HCT116 (cell line): Measurements from ENCODE around the gene FAM20C. TPM values are rescaled to one million over a fixed set of nuclear protein-coding genes. Genes with fewer than 3 reads are reported as not detected.

Source experiments
- ATAC-seq: fragments of 200-7000 bp; cut with Tn5 transposase; 2 replicates; pipeline ENCODE4 v1.9.1; 2020; ENCODE audit warnings: mild to moderate bottlenecking, moderate library complexity
- BruUV-seq: library from RNA; stranded (reverse); fragments of 400-500 nt; replicated peaks from 2 replicates; lab custom pipeline; 2021; lab: Mats Ljungman, UMichigan
- CTCF ChIA-PET: fragments of 300-600 bp; sonication (Branson Sonifier 250); formaldehyde crosslinking; loops from one replicate; lab custom pipeline; 2021; ENCODE audit warnings: antibody characterized with exemption; lab: Charles Lee
- POLR2A ChIA-PET: fragments of 300-600, 350-600 bp; sonication (Branson Sonifier 250); formaldehyde crosslinking; loops from one replicate; lab custom pipeline; 2021; ENCODE audit warnings: antibody characterized with exemption; lab: Charles Lee
- RAD21 ChIA-PET, 2 experiments: fragments of 300-600 bp; sonication (Branson Sonifier 250); formaldehyde crosslinking; loops; one replicate each; lab custom pipeline; 2023; ENCODE audit warnings: low total read pairs in 2 of 2; ENCODE audit not compliant: uncharacterized antibody in 2 of 2, unreplicated experiment in 2 of 2, low non-redundant PET in 1 of 2; lab: Charles Lee
- DNase-seq: peaks from one replicate; pipeline ENCODE4 v3.0.0-alpha.2; 2010; ENCODE audit warnings: low read depth, low spot score
- H2AFZ ChIP-seq: fragments of 200-600 bp; shearing (Covaris generic), sonication (generic); 2 replicates; pipeline ENCODE4 v1.6.1; 2017; ENCODE audit warnings: low read depth, mixed run types, mixed read lengths, antibody characterized with exemption, low read length; ENCODE audit not compliant: poor library complexity, severe bottlenecking
- H3K27ac ChIP-seq: 2 replicates; pipeline ENCODE4 v1.5.1; 2012; ENCODE audit warnings: low read depth, low read length
- H3K27me3 ChIP-seq: fragments of 200-600 bp; sonication (generic); 2 replicates; pipeline ENCODE4 v1.6.1; 2016; ENCODE audit warnings: mixed run types, low read length, mixed read lengths; ENCODE audit not compliant: insufficient read depth
- H3K36me3 ChIP-seq, 2 experiments: fragments of 200-500 bp in 1 of 2; fragments of 200-600 bp in 1 of 2; sonication (Bioruptor generic) in 1 of 2; sonication (generic) in 1 of 2; 2 replicates each; pipeline versions ENCODE4 v1.5.1 to v1.6.1; 2014 to 2016; ENCODE audit warnings: low read length in 2 of 2, inconsistent platforms in 1 of 2, mixed read lengths in 1 of 2, mixed run types in 1 of 2; ENCODE audit not compliant: insufficient read depth in 2 of 2, control insufficient read depth in 1 of 2
- H3K4me1 ChIP-seq, 2 experiments: fragments of 200-600 bp in 1 of 2; sonication (generic) in 1 of 2; 2 replicates each; pipeline versions ENCODE4 v1.5.1 to v1.6.1; 2012 to 2017; ENCODE audit warnings: low read length in 2 of 2, inconsistent platforms in 1 of 2, mild to moderate bottlenecking in 1 of 2, mixed read lengths in 1 of 2, mixed run types in 1 of 2, moderate library complexity in 1 of 2; ENCODE audit not compliant: insufficient read depth in 2 of 2, control insufficient read depth in 1 of 2
- H3K4me2 ChIP-seq: fragments of 200-600 bp; sonication (generic); 2 replicates; pipeline ENCODE4 v1.6.1; 2017; ENCODE audit warnings: mixed run types, low read length, mixed read lengths
- H3K4me3 ChIP-seq, 2 experiments: fragments of 200-600 bp in 1 of 2; sonication (generic) in 1 of 2; replicated peaks in 1 of 2; 2 replicates each; pipeline ENCODE4 v1.5.1; 2011 to 2016; ENCODE audit warnings: low read length in 2 of 2, control low read depth in 1 of 2, low read depth in 1 of 2, mild to moderate bottlenecking in 1 of 2, mixed read lengths in 1 of 2, mixed run types in 1 of 2
- H3K79me2 ChIP-seq: fragments of 200-600 bp; sonication (generic); 2 replicates; pipeline ENCODE4 v1.6.1; 2017; ENCODE audit warnings: mild to moderate bottlenecking, mixed run types, low read length, moderate library complexity, mixed read lengths; ENCODE audit not compliant: insufficient read depth
- H3K9ac ChIP-seq: fragments of 200-600 bp; sonication (generic); 2 replicates; pipeline ENCODE4 v1.6.1; 2016; ENCODE audit warnings: low read length, mixed read lengths
- H3K9me2 ChIP-seq: fragments of 200-600 bp; sonication (generic), shearing (Covaris generic); 2 replicates; pipeline ENCODE4 v1.6.1; 2017; ENCODE audit warnings: mixed run types, mild to moderate bottlenecking, moderate library complexity; ENCODE audit not compliant: insufficient read depth
- H3K9me3 ChIP-seq, 2 experiments: fragments of 200-500 bp in 1 of 2; fragments of 200-600 bp in 1 of 2; sonication (Bioruptor generic) in 1 of 2; sonication (generic) in 1 of 2; 2 replicates each; pipeline ENCODE4 v1.6.1; 2014 to 2017; ENCODE audit warnings: low read length in 2 of 2, mixed read lengths in 2 of 2, inconsistent platforms in 1 of 2, low read depth in 1 of 2, mild to moderate bottlenecking in 1 of 2, mixed run types in 1 of 2, moderate library complexity in 1 of 2; ENCODE audit not compliant: control insufficient read depth in 1 of 2, insufficient read depth in 1 of 2
- H4K20me1 ChIP-seq: fragments of 200-600 bp; sonication (generic), shearing (Covaris generic); 2 replicates; pipeline ENCODE4 v1.6.1; 2017; ENCODE audit warnings: mixed run types, mild to moderate bottlenecking, moderate library complexity; ENCODE audit not compliant: insufficient read depth
- EGR1 ChIP-seq: IDR thresholded peaks from 2 replicates; pipeline ENCODE4 v1.6.1; 2012; ENCODE audit warnings: low read depth
- ELF1 ChIP-seq: IDR thresholded peaks from 2 replicates; pipeline ENCODE4 v1.6.1; 2012; ENCODE audit warnings: low read depth, borderline replicate concordance
- EZH2 ChIP-seq: fragments of 200-600 bp; sonication (generic); IDR thresholded peaks from 2 replicates; pipeline ENCODE4 v1.6.1; 2017; ENCODE audit warnings: antibody characterized with exemption, mixed run types
- EZH2phosphoT487 ChIP-seq: fragments of 200-600 bp; IDR thresholded peaks from 2 replicates; pipeline ENCODE4 v1.6.1; 2018; ENCODE audit warnings: antibody characterized with exemption, borderline replicate concordance
- FOSL1 ChIP-seq: IDR thresholded peaks from 2 replicates; pipeline ENCODE4 v1.6.1; 2012; ENCODE audit warnings: low read depth
- RAD21 ChIP-seq: IDR thresholded peaks from 2 replicates; pipeline ENCODE4 v1.6.1; 2012; ENCODE audit warnings: low read depth, mild to moderate bottlenecking
- SIN3A ChIP-seq: IDR thresholded peaks from 2 replicates; pipeline ENCODE4 v1.6.1; 2012; ENCODE audit warnings: low read depth
- ZFX ChIP-seq: fragments of 450-650 bp; IDR thresholded peaks from 2 replicates; pipeline ENCODE4 v1.6.1; 2017
- ZNF274 ChIP-seq: fragments of 200-500 bp; sonication (Bioruptor generic); IDR thresholded peaks from 2 replicates; pipeline ENCODE4 v1.6.1; 2014; ENCODE audit warnings: mild to moderate bottlenecking, low read depth, low read length, inconsistent platforms
- intact Hi-C: fragments of 100-400 bp; cut with micrococcal nuclease; formaldehyde crosslinking; loops from 2 replicates; pipeline ENCODE4 v1.10.0; 2022
- total RNA-seq: library from RNA; stranded (reverse); gene quantifications from one replicate; pipeline ENCODE4 v1.2.1, GENCODE V29; 2021; ENCODE audit not compliant: unreplicated experiment
- TF ChIP-seq, protein P1 (sequence below): IDR thresholded peaks from 2 replicates; pipeline ENCODE4 v1.6.1; 2011; ENCODE audit warnings: mild to moderate bottlenecking, low read length, moderate library complexity; ENCODE audit not compliant: insufficient replicate concordance; ENCODE audit errors: extremely low read depth
- TF ChIP-seq, protein P2 (sequence below): IDR thresholded peaks from 2 replicates; pipeline ENCODE4 v1.6.1; 2012
- TF ChIP-seq, protein P3 (sequence below), 3 experiments: fragments of 200-600 bp in 1 of 3; sonication (generic) in 1 of 3; IDR thresholded peaks in 2 of 3; conservative IDR thresholded peaks in 1 of 3; 2 replicates each; pipeline ENCODE4 v1.5.1; 2012 to 2017; ENCODE audit warnings: low read depth in 2 of 3, low read length in 2 of 3, antibody characterized with exemption in 1 of 3, borderline replicate concordance in 1 of 3, control low read depth in 1 of 3, mild to moderate bottlenecking in 1 of 3, mixed read lengths in 1 of 3, mixed run types in 1 of 3, moderate library complexity in 1 of 3; ENCODE audit not compliant: insufficient read depth in 1 of 3

Gene FAM20C
- total RNA-seq, 1 experiment from 2014 or later: 27.1 TPM

DNA sequence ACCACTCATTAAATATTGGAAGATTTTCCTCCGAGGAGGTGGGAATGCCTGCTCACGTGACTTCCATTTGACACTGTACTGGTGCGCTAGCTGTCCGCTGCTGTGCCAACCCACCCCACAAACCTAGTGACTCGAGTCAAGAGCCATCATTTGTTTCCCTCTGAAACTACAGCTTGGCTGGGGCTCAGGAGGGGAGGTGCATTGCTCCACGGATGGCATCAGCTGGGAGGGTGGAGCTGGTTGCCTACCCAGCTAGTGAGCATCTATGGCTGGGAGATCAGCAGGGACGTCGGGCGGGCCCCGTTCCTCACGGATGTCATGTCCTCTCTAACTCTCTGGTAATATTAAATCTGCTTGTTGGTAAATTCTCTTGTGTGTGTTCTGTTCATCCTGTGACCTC lies 88.1 kb downstream of the FAM20C start:
- no peaks in the 10 kb centered on the region for H3K27me3 ChIP-seq
- peaks cover 7% of the 10 kb centered on the region in 2 experiments; a peak in 2 of 4 replicates for H3K9me3 ChIP-seq
- H3K27ac ChIP-seq: no peak overlapping the region
- no peak overlapping the region for H3K4me3 ChIP-seq
- no peaks in the 10 kb centered on the region for H3K4me1 ChIP-seq
- no peak for DNase-seq
- no peaks in the 10 kb centered on the region for H3K79me2 ChIP-seq
- intact Hi-C loops: no loop called here
- H4K20me1 ChIP-seq: no peaks in the 10 kb centered on the region
- ChIA-PET RAD21 (no interaction called here), POLR2A (no interaction called here), CTCF (no interaction called here)
- no peaks in the 10 kb centered on the region for H3K9me2 ChIP-seq
- no peaks in the 10 kb centered on the region for H3K36me3 ChIP-seq
- H3K4me2 ChIP-seq: no peak overlapping the region
- no peak overlapping the region for H2AFZ ChIP-seq
- no peak for ATAC-seq
- BruUV-seq: no TSS peak
- TF ChIP-seq ELF1 (no peak), SIN3A (no peak), RAD21 (no peak), ZNF274 (no peak), EZH2 (no peak), FOSL1 (no peak), EGR1 (no peak), EZH2phosphoT487 (no peak), ZFX (no peak)
- TF ChIP-seq, protein P1, sequence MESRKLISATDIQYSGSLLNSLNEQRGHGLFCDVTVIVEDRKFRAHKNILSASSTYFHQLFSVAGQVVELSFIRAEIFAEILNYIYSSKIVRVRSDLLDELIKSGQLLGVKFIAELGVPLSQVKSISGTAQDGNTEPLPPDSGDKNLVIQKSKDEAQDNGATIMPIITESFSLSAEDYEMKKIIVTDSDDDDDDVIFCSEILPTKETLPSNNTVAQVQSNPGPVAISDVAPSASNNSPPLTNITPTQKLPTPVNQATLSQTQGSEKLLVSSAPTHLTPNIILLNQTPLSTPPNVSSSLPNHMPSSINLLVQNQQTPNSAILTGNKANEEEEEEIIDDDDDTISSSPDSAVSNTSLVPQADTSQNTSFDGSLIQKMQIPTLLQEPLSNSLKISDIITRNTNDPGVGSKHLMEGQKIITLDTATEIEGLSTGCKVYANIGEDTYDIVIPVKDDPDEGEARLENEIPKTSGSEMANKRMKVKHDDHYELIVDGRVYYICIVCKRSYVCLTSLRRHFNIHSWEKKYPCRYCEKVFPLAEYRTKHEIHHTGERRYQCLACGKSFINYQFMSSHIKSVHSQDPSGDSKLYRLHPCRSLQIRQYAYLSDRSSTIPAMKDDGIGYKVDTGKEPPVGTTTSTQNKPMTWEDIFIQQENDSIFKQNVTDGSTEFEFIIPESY: no peak
- TF ChIP-seq, protein P2, sequence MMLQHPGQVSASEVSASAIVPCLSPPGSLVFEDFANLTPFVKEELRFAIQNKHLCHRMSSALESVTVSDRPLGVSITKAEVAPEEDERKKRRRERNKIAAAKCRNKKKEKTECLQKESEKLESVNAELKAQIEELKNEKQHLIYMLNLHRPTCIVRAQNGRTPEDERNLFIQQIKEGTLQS: no peak
- TF ChIP-seq, protein P3, sequence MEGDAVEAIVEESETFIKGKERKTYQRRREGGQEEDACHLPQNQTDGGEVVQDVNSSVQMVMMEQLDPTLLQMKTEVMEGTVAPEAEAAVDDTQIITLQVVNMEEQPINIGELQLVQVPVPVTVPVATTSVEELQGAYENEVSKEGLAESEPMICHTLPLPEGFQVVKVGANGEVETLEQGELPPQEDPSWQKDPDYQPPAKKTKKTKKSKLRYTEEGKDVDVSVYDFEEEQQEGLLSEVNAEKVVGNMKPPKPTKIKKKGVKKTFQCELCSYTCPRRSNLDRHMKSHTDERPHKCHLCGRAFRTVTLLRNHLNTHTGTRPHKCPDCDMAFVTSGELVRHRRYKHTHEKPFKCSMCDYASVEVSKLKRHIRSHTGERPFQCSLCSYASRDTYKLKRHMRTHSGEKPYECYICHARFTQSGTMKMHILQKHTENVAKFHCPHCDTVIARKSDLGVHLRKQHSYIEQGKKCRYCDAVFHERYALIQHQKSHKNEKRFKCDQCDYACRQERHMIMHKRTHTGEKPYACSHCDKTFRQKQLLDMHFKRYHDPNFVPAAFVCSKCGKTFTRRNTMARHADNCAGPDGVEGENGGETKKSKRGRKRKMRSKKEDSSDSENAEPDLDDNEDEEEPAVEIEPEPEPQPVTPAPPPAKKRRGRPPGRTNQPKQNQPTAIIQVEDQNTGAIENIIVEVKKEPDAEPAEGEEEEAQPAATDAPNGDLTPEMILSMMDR (IDR thresholded peaks at IDR 0.05 in 2 of 3, conservative IDR thresholded peaks at IDR 0.05 in 1 of 3; ENCODE audit: borderline replicate concordance in 1 of 3, insufficient read depth in 1 of 3, low read depth in 2 of 3, low read length in 2 of 3): no peak
- H3K9ac ChIP-seq: no peak overlapping the region
